Measurements from ENCODE around the gene ATP1A2.

ATP1A2 gene

GRCh38 chr1:160178731-160179130 is 63.2 kb downstream of the ATP1A2 start:
- Histone ChIP-seq H3K4me3 (ENCODE audit: low read depth, low read length) (no peak overlapping the region), H3K36me3 (ENCODE audit: control insufficient read depth in 2 of 2, insufficient read depth in 1 of 2, low read length in 2 of 2) (no peaks in the 10 kb centered on the region), H3K9me3 (ENCODE audit: control insufficient read depth, insufficient read depth, low read depth, low read length) (no peaks in the 10 kb centered on the region), H3K4me1 (ENCODE audit: control insufficient read depth, insufficient read depth, low read length) (no peaks in the 10 kb centered on the region), H3K27ac (ENCODE audit: extremely low read depth, low read depth, low read length) (no peak overlapping the region)
- TF ChIP-seq ZNF701 (tag by site-specific recombination; IDR thresholded peaks at IDR 0.05) (no peak), GLIS2 (tag by site-specific recombination; IDR thresholded peaks at IDR 0.05) (no peak), SCRT1 (tag by site-specific recombination; IDR thresholded peaks at IDR 0.05; ENCODE audit: borderline replicate concordance) (no peak), ZNF473 (tag by site-specific recombination; IDR thresholded peaks at IDR 0.05) (no peak), ZNF658 (tag by site-specific recombination; IDR thresholded peaks at IDR 0.05) (no peak), ZNF777 (tag by site-specific recombination; IDR thresholded peaks at IDR 0.05; ENCODE audit: borderline replicate concordance) (no peak), ZNF239 (tag by site-specific recombination; IDR thresholded peaks at IDR 0.05) (no peak), ZNF280D (tag by site-specific recombination; IDR thresholded peaks at IDR 0.05) (no peak), KLF16 (tag by site-specific recombination; IDR thresholded peaks at IDR 0.05) (no peak), ZNF292 (tag by site-specific recombination; IDR thresholded peaks at IDR 0.05; ENCODE audit: borderline replicate concordance, low read depth) (no peak), ZNF426 (tag by site-specific recombination; IDR thresholded peaks at IDR 0.05) (no peak), ZNF514 (tag by site-specific recombination; IDR thresholded peaks at IDR 0.05) (no peak), ZNF335 (tag by site-specific recombination; conservative IDR thresholded peaks at IDR 0.05) (no peak)
- POLR2A ChIA-PET: interaction anchor here (1.1 kb wide), 1 partner anchor 113 kb away, joined by 3 read pairs; no protein-coding TSS in a partner anchor
- CTCF ChIA-PET: interaction anchor here (0.9 to 2.4 kb wide), 3 partner anchors 14 to 87 kb away, joined by 3 to 13 read pairs (median 3); no protein-coding TSS in a partner anchor

DNA sequence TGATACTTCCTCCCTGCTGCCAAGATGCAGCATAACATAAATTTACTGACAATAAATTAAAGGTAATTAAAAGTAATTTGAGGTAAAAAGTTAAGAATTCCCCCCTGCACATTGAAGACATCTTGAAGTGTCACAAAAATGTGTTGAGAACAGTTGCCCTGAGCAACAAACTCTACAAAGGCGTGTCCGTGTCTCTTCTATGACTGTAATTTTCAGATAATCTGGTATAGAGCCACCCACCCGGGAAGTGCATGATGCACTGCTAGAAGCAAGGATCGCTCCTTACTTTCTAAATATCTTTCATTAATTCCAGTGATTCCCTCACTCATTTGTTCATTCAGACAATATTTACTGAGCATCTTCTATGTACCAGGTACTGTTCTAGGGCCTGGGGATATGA is 63.8 kb downstream of the ATP1A2 start:
- ChIA-PET POLR2A (interaction anchor here (1.1 kb wide), 1 partner anchor 112 kb away, joined by 3 read pairs; no protein-coding TSS in a partner anchor), CTCF (interaction anchor here (0.6 to 2.4 kb wide), 5 partner anchors 14 to 399 kb away, joined by 3 to 13 read pairs (median 3); partner anchors contain the start of gene DUSP23)
- H3K36me3 ChIP-seq (ENCODE audit: control insufficient read depth in 2 of 2, insufficient read depth in 1 of 2, low read length in 2 of 2): no peaks in the 10 kb centered on the region
- no peak overlapping the region for H3K27ac ChIP-seq (ENCODE audit: extremely low read depth, low read depth, low read length)
- no peak overlapping the region for H3K4me3 ChIP-seq (ENCODE audit: low read depth, low read length)
- H3K4me1 ChIP-seq (ENCODE audit: control insufficient read depth, insufficient read depth, low read length): no peaks in the 10 kb centered on the region
- H3K9me3 ChIP-seq (ENCODE audit: control insufficient read depth, insufficient read depth, low read depth, low read length): no peaks in the 10 kb centered on the region
- TF ChIP-seq ZNF391 (tag by site-specific recombination; IDR thresholded peaks at IDR 0.05; ENCODE audit: borderline replicate concordance, low read depth) (no peak), ZBTB8A (tag by site-specific recombination; IDR thresholded peaks at IDR 0.05) (no peak), SETDB1 (IDR thresholded peaks at IDR 0.05; ENCODE audit: insufficient read length, low read length) (no peak), INSM2 (tag by site-specific recombination; IDR thresholded peaks at IDR 0.05) (no peak), ZBTB7A (tag by site-specific recombination; IDR thresholded peaks at IDR 0.05; ENCODE audit: low read depth) (no peak), GFI1B (tag by site-specific recombination; IDR thresholded peaks at IDR 0.05) (no peak), ZNF398 (tag by site-specific recombination; IDR thresholded peaks at IDR 0.05) (no peak), SCRT2 (tag by site-specific recombination; IDR thresholded peaks at IDR 0.05) (no peak), FEZF1 (tag by site-specific recombination; IDR thresholded peaks at IDR 0.05) (no peak), ZNF169 (tag by site-specific recombination; IDR thresholded peaks at IDR 0.05) (no peak)
- TF ChIP-seq, protein P1, sequence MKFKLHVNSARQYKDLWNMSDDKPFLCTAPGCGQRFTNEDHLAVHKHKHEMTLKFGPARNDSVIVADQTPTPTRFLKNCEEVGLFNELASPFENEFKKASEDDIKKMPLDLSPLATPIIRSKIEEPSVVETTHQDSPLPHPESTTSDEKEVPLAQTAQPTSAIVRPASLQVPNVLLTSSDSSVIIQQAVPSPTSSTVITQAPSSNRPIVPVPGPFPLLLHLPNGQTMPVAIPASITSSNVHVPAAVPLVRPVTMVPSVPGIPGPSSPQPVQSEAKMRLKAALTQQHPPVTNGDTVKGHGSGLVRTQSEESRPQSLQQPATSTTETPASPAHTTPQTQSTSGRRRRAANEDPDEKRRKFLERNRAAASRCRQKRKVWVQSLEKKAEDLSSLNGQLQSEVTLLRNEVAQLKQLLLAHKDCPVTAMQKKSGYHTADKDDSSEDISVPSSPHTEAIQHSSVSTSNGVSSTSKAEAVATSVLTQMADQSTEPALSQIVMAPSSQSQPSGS (tag by site-specific recombination; IDR thresholded peaks at IDR 0.05; ENCODE audit: low read depth): no peak
- TF ChIP-seq, protein P2, sequence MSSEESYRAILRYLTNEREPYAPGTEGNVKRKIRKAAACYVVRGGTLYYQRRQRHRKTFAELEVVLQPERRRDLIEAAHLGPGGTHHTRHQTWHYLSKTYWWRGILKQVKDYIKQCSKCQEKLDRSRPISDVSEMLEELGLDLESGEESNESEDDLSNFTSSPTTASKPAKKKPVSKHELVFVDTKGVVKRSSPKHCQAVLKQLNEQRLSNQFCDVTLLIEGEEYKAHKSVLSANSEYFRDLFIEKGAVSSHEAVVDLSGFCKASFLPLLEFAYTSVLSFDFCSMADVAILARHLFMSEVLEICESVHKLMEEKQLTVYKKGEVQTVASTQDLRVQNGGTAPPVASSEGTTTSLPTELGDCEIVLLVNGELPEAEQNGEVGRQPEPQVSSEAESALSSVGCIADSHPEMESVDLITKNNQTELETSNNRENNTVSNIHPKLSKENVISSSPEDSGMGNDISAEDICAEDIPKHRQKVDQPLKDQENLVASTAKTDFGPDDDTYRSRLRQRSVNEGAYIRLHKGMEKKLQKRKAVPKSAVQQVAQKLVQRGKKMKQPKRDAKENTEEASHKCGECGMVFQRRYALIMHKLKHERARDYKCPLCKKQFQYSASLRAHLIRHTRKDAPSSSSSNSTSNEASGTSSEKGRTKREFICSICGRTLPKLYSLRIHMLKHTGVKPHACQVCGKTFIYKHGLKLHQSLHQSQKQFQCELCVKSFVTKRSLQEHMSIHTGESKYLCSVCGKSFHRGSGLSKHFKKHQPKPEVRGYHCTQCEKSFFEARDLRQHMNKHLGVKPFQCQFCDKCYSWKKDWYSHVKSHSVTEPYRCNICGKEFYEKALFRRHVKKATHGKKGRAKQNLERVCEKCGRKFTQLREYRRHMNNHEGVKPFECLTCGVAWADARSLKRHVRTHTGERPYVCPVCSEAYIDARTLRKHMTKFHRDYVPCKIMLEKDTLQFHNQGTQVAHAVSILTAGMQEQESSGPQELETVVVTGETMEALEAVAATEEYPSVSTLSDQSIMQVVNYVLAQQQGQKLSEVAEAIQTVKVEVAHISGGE (tag by site-specific recombination; conservative IDR thresholded peaks at IDR 0.05; ENCODE audit: low read depth): no peak

Measured in HEK293 (cell line).